Panc1 (cell line): Measurements from ENCODE around the gene NUDT7. TPM values are rescaled to one million over a fixed set of nuclear protein-coding genes. Genes with fewer than 3 reads are reported as not detected.

Experiments used
- ATAC-seq: fragments of 200-7000 bp; cut with Tn5 transposase; 2 replicates; pipeline ENCODE4 v1.9.1; 2020; ENCODE audit warnings: mild to moderate bottlenecking, moderate library complexity
- BruUV-seq: library from RNA; stranded (reverse); fragments of 400-500 nt; replicated peaks from 2 replicates; lab custom pipeline; 2021; lab: Mats Ljungman, UMichigan
- CTCF ChIA-PET: fragments of 300-600 bp; sonication (Branson Sonifier 250); formaldehyde crosslinking; loops from one replicate; lab custom pipeline; 2022; ENCODE audit warnings: antibody characterized with exemption; lab: Charles Lee
- POLR2A ChIA-PET: fragments of 300-600 bp; sonication (Branson Sonifier 250); formaldehyde crosslinking; loops from one replicate; lab custom pipeline; 2022; ENCODE audit warnings: antibody characterized with exemption; lab: Charles Lee
- DNase-seq: peaks from one replicate; pipeline ENCODE4 v3.0.0-alpha.2; 2010; ENCODE audit warnings: low read depth, low spot score
- H3K27ac ChIP-seq: 2 replicates; pipeline ENCODE4 v1.5.1; 2011; ENCODE audit warnings: mild to moderate bottlenecking, low read length, inconsistent platforms
- H3K27me3 ChIP-seq: fragments of 200-500 bp; sonication (Bioruptor generic); 2 replicates; pipeline ENCODE4 v1.6.0; 2014; ENCODE audit warnings: low read length, inconsistent platforms; ENCODE audit not compliant: control insufficient read depth, insufficient read depth
- H3K36me3 ChIP-seq: fragments of 200-500 bp; sonication (Bioruptor generic); 2 replicates; pipeline ENCODE4 v1.5.1; 2014; ENCODE audit warnings: inconsistent platforms, mild to moderate bottlenecking, low read length, moderate library complexity; ENCODE audit not compliant: control insufficient read depth, insufficient read depth
- H3K4me1 ChIP-seq: 2 replicates; pipeline ENCODE4 v1.5.1; 2011; ENCODE audit warnings: inconsistent platforms, mild to moderate bottlenecking, low read length, moderate library complexity; ENCODE audit not compliant: control insufficient read depth, insufficient read depth
- H3K4me3 ChIP-seq, 2 experiments: 2 replicates each; pipeline ENCODE4 v1.5.1; 2011 to 2012; ENCODE audit warnings: low read depth in 2 of 2, low read length in 2 of 2, mild to moderate bottlenecking in 2 of 2, inconsistent platforms in 1 of 2, moderate library complexity in 1 of 2
- H3K9me3 ChIP-seq: fragments of 200-500 bp; sonication (Bioruptor generic); 2 replicates; pipeline ENCODE4 v1.5.1; 2014; ENCODE audit warnings: low read depth, mild to moderate bottlenecking, inconsistent platforms, low read length, moderate library complexity; ENCODE audit not compliant: control insufficient read depth, insufficient read depth
- CTCF ChIP-seq: fragments of 450-650 bp; IDR thresholded peaks from 2 replicates; pipeline ENCODE4 v1.5.1; 2017; ENCODE audit warnings: mild to moderate bottlenecking
- POLR2AphosphoS5 ChIP-seq: IDR thresholded peaks from 2 replicates; pipeline ENCODE4 v1.6.1; 2012; ENCODE audit warnings: mild to moderate bottlenecking, low read depth, low read length, moderate library complexity
- REST ChIP-seq, 2 experiments: IDR thresholded peaks; 2 replicates each; pipeline ENCODE4 v1.6.1; 2011 to 2012; ENCODE audit warnings: low read depth in 2 of 2, control low read depth in 1 of 2, low read length in 1 of 2, mild to moderate bottlenecking in 1 of 2, moderate library complexity in 1 of 2; ENCODE audit not compliant: insufficient read depth in 1 of 2
- SIN3A ChIP-seq: IDR thresholded peaks from 2 replicates; pipeline ENCODE4 v1.6.1; 2012; ENCODE audit warnings: low read depth, mild to moderate bottlenecking, low read length, moderate library complexity, borderline replicate concordance; ENCODE audit not compliant: insufficient read depth
- TCF7L2 ChIP-seq: IDR thresholded peaks from 2 replicates; pipeline ENCODE4 v1.6.1; 2011; ENCODE audit warnings: mild to moderate bottlenecking, low read depth, low read length, inconsistent platforms
- in situ Hi-C: cut with HindIII; loops from 2 replicates; pipeline ENCODE4 v1.10.0; 2016; ENCODE audit warnings: low sequenced_read_pairs, low pct_unique_long_range_greater_than_20kb
- intact Hi-C: fragments of 100-400 bp; cut with micrococcal nuclease; formaldehyde crosslinking; loops from one replicate; pipeline ENCODE4 v1.10.0; 2022; ENCODE audit not compliant: unreplicated experiment
- total RNA-seq: library from RNA; stranded (reverse); gene quantifications from one replicate; pipeline ENCODE4 v1.2.1, GENCODE V29; 2021; ENCODE audit not compliant: unreplicated experiment

The NUDT7 gene
- total RNA-seq, 1 experiment from 2014 or later = 4.7 TPM

- ATAC-seq (no peak), DNase-seq (no peak)
- Histone ChIP-seq H3K4me3 (no peak overlapping the region), H3K27ac (no peak overlapping the region), H3K27me3 (peaks cover 7% of the 10 kb centered on the region), H3K4me1 (no peaks in the 10 kb centered on the region), H3K9me3 (no peaks in the 10 kb centered on the region), H3K36me3 (no peaks in the 10 kb centered on the region; the same call in 1 of the 2 replicates)
- intact Hi-C loops = no loop called here
- no TSS peak for BruUV-seq
- CTCF ChIA-PET = no interaction called here
- in situ Hi-C loops = no loop called here
- POLR2A ChIA-PET = no interaction called here
- TF ChIP-seq CTCF (no peak), REST (IDR thresholded peaks at IDR 0.05; ENCODE audit: insufficient read depth in 1 of 2, low read depth in 2 of 2, low read length in 1 of 2) (no peak), TCF7L2 (no peak), POLR2AphosphoS5 (no peak), SIN3A (no peak)
Measured at GRCh38 chr16:77680496-77680895, 41.8 kb upstream of the NUDT7 start.

GRCh38 chr16:77682586-77682985, 39.7 kb upstream of the NUDT7 start:
- BruUV-seq = no TSS peak

More at GRCh38 chr16:77682586-77682985, 39.7 kb upstream of the NUDT7 start:
- POLR2A ChIA-PET = no interaction called here
- Histone ChIP-seq H3K4me1 (no peaks in the 10 kb centered on the region), H3K27ac (no peak overlapping the region), H3K9me3 (no peaks in the 10 kb centered on the region), H3K36me3 (no peaks in the 10 kb centered on the region), H3K27me3 (peaks cover 7% of the 10 kb centered on the region), H3K4me3 (no peak overlapping the region)
- in situ Hi-C loops (no loop called here), intact Hi-C loops (no loop called here)
- TF ChIP-seq REST (IDR thresholded peaks at IDR 0.05; ENCODE audit: insufficient read depth in 1 of 2, low read depth in 2 of 2, low read length in 1 of 2) = no peak
- TF ChIP-seq TCF7L2 = no peak
- TF ChIP-seq CTCF = no peak
- no peak for TF ChIP-seq SIN3A
- no peak for TF ChIP-seq POLR2AphosphoS5
- ATAC-seq = no peak
- CTCF ChIA-PET = no interaction called here
- DNase-seq = no peak
